Esophagus squamous epithelium (tissue), 5 donors: ENCODE data around the gene DYNC1LI1. TPM values are rescaled to one million over a fixed set of nuclear protein-coding genes. Genes with fewer than 3 reads are reported as not detected.

Experiments
- DNase-seq: peaks from one replicate; lab custom pipeline; 2025; lab: John Stamatoyannopoulos, UW
- H3K27ac ChIP-seq, 4 donors: fragments of 200-600 bp; sonication (generic); one replicate each; pipeline ENCODE4 v1.5.1; 2016 to 2019; ENCODE audit warnings: mild to moderate bottlenecking in 1 of 4
- H3K27me3 ChIP-seq, 4 donors: fragments of 200-600 bp; sonication (generic); 1 replicate in 3 of 4; 2 replicates in 1 of 4; pipeline versions ENCODE4 v1.5.1 to v1.6.0; 2017 to 2021; ENCODE audit warnings: antibody characterized with exemption in 1 of 4
- H3K36me3 ChIP-seq, 3 donors: fragments of 200-600 bp; sonication (generic); one replicate each; pipeline ENCODE4 v1.5.1; 2016 to 2019
- H3K4me1 ChIP-seq, 3 donors: fragments of 200-600 bp; sonication (generic); one replicate each; pipeline ENCODE4 v1.5.1; 2017 to 2019
- H3K4me3 ChIP-seq, 4 donors: fragments of 200-600 bp; sonication (generic); 1 replicate in 3 of 4; 2 replicates in 1 of 4; pipeline ENCODE4 v1.5.1; 2016 to 2019; ENCODE audit warnings: mild to moderate bottlenecking in 2 of 4, moderate library complexity in 1 of 4
- H3K9me3 ChIP-seq, 3 donors: fragments of 200-600 bp; sonication (generic); one replicate each; pipeline ENCODE4 v1.5.1; 2016 to 2019
- CTCF ChIP-seq, 6 experiments: fragments of 450-650 bp in 4 of 6; fragments of 200-600 bp in 2 of 6; sonication (generic) in 2 of 6; IDR thresholded peaks; one replicate each; pipeline ENCODE4 v1.5.1; 2016 to 2019; ENCODE audit warnings: antibody characterized with exemption in 6 of 6, mild to moderate bottlenecking in 4 of 6, moderate library complexity in 4 of 6
- POLR2A ChIP-seq, 4 donors: fragments of 450-650 bp; IDR thresholded peaks; one replicate each; pipeline ENCODE4 v1.6.1; 2017; ENCODE audit warnings: antibody characterized with exemption in 4 of 4, mild to moderate bottlenecking in 4 of 4, moderate library complexity in 3 of 4
- WGBS, 2 donors: methylation state at CpG; one replicate each; pipeline ENCODE4 v1.1.5; 2018; 5-methylcytosine and 5-hydroxymethylcytosine counted together
- intact Hi-C: fragments of 100-400 bp; cut with DNase I; formaldehyde crosslinking; loops from one replicate; pipeline ENCODE4 v1.15.0; 2022
- total RNA-seq, 4 donors: library from RNA; depleted of rRNA; stranded (reverse); fragments of >200 nt; gene quantifications; one replicate each; pipeline ENCODE4 v1.1.0, GENCODE V29; 2016
- donor health status: DM: yes; HTN: yes; CAD: no.

The DYNC1LI1 gene
- total RNA-seq, 4 donors from 2014 or later: 12.8 to 29.9 (median 24.8) TPM

- intact Hi-C loops: no loop called here
- DNase-seq: no peak
- peaks cover 0 to 38% (median 17%) of the 10 kb centered on the region in 3 donors for H3K4me1 ChIP-seq
- 53 to 70% methylated on average over 24 to 25 of the region's 25 CpGs for WGBS, 2 donors
- TF ChIP-seq POLR2A (IDR thresholded peaks at IDR 0.05) (no peak), CTCF (IDR thresholded peaks at IDR 0.05) (no peak)
- peak overlapping the region; percentile 73 to 96 (median 95) for H3K4me3 ChIP-seq
- no peaks in the 10 kb centered on the region for H3K9me3 ChIP-seq
- peak overlapping the region in 3 of 4 donors; percentile 95 to 99 (median 97) for H3K27ac ChIP-seq
- no peaks in the 10 kb centered on the region for H3K27me3 ChIP-seq
- no peaks in the 10 kb centered on the region for H3K36me3 ChIP-seq
These were observed 69.5 kb downstream of the DYNC1LI1 start for GRCh38 chr3:32500880-32501782.

GRCh38 chr3:32500231-32500630, 70.4 kb downstream of the DYNC1LI1 start:
- 58 to 62% methylated on average over 2 of the region's 2 CpGs for WGBS, 2 donors
- Histone ChIP-seq H3K4me3 (no peak overlapping the region), H3K27ac (no peak overlapping the region), H3K9me3 (no peaks in the 10 kb centered on the region), H3K27me3 (no peaks in the 10 kb centered on the region), H3K4me1 (peaks cover 0 to 47% (median 25%) of the 10 kb centered on the region in 3 donors), H3K36me3 (no peaks in the 10 kb centered on the region)
- no peak for TF ChIP-seq CTCF (IDR thresholded peaks at IDR 0.05)
- no peak for TF ChIP-seq POLR2A (IDR thresholded peaks at IDR 0.05)
- intact Hi-C loops: no loop called here
- DNase-seq: no peak

GRCh38 chr3:32499585-32499984, 71.1 kb downstream of the DYNC1LI1 start:
- DNase-seq: no peak
- no peaks in the 10 kb centered on the region for H3K36me3 ChIP-seq
- intact Hi-C loops: no loop called here
- H3K4me1 ChIP-seq: peaks cover 0 to 53% (median 28%) of the 10 kb centered on the region in 3 donors
- no peaks in the 10 kb centered on the region for H3K9me3 ChIP-seq
- no peak overlapping the region for H3K27ac ChIP-seq
- no peak overlapping the region for H3K4me3 ChIP-seq
- 87 to 89% methylated on average over 2 of the region's 2 CpGs for WGBS, 2 donors
- no peaks in the 10 kb centered on the region for H3K27me3 ChIP-seq
- no peak for TF ChIP-seq CTCF (IDR thresholded peaks at IDR 0.05)
- no peak for TF ChIP-seq POLR2A (IDR thresholded peaks at IDR 0.05)

GRCh38 chr3:32498992-32499391, 71.7 kb downstream of the DYNC1LI1 start:
- WGBS, 2 donors: 91 to 97% methylated on average over 3 of the region's 3 CpGs
- H3K4me1 ChIP-seq: peaks cover 0 to 59% (median 33%) of the 10 kb centered on the region in 3 donors
- no peak for TF ChIP-seq POLR2A (IDR thresholded peaks at IDR 0.05)
- TF ChIP-seq CTCF (IDR thresholded peaks at IDR 0.05): no peak

GRCh38 chr3:32498252-32498651, 72.4 kb downstream of the DYNC1LI1 start:
- peaks cover 0 to 66% (median 33%) of the 10 kb centered on the region in 3 donors for H3K4me1 ChIP-seq
- no peak overlapping the region for H3K4me3 ChIP-seq
- no peak for TF ChIP-seq POLR2A (IDR thresholded peaks at IDR 0.05)
- no peak for TF ChIP-seq CTCF (IDR thresholded peaks at IDR 0.05)
- DNase-seq: no peak
- no peak overlapping the region for H3K27ac ChIP-seq
- intact Hi-C loops: no loop called here
- WGBS, 2 donors: 78 to 79% methylated on average over 3 of the region's 3 CpGs
- H3K36me3 ChIP-seq: no peaks in the 10 kb centered on the region
- H3K9me3 ChIP-seq: no peaks in the 10 kb centered on the region
- H3K27me3 ChIP-seq: no peaks in the 10 kb centered on the region

More at GRCh38 chr3:32498992-32499391, 71.7 kb downstream of the DYNC1LI1 start:
- H3K27me3 ChIP-seq: no peaks in the 10 kb centered on the region
- H3K27ac ChIP-seq: no peak overlapping the region
- no peaks in the 10 kb centered on the region for H3K36me3 ChIP-seq
- H3K4me3 ChIP-seq: no peak overlapping the region
- no peak for DNase-seq
- intact Hi-C loops: no loop called here
- no peaks in the 10 kb centered on the region for H3K9me3 ChIP-seq
